Adrenal gland (tissue), 5 donors: ENCODE results near the gene MTF2.

ENCODE experiments used
- CTCF ChIP-seq, 6 experiments: fragments of 450-650 bp in 4 of 6; fragments of 200-600 bp in 2 of 6; sonication (generic) in 1 of 6; IDR thresholded peaks; 1 replicate in 5 of 6; 2 replicates in 1 of 6; pipeline versions ENCODE4 v1.5.1 to v1.8.0; 2016 to 2021; ENCODE audit warnings: antibody characterized with exemption in 6 of 6, mild to moderate bottlenecking in 2 of 6, moderate library complexity in 1 of 6
- POLR2A ChIP-seq, 2 donors: fragments of 450-650 bp; IDR thresholded peaks; one replicate each; pipeline ENCODE4 v1.6.1; 2017; ENCODE audit warnings: antibody characterized with exemption in 2 of 2, mild to moderate bottlenecking in 2 of 2, moderate library complexity in 1 of 2
- donor health status: DM: no; HTN: no; CAD: no.

- no peak for TF ChIP-seq CTCF (IDR thresholded peaks at IDR 0.05)
- no peak for TF ChIP-seq POLR2A (IDR thresholded peaks at IDR 0.05)
Measured at GRCh38 chr1:93036672-93037071, 42.4 kb upstream of the MTF2 start.
